Measurements from ENCODE around the gene HMGCLL1. TPM values are rescaled to one million over a fixed set of nuclear protein-coding genes. Genes with fewer than 3 reads are reported as not detected.

The HMGCLL1 gene
- polyA plus RNA-seq, 3 donors = 1.5 to 2.9 (median 2.1) TPM

DNA sequence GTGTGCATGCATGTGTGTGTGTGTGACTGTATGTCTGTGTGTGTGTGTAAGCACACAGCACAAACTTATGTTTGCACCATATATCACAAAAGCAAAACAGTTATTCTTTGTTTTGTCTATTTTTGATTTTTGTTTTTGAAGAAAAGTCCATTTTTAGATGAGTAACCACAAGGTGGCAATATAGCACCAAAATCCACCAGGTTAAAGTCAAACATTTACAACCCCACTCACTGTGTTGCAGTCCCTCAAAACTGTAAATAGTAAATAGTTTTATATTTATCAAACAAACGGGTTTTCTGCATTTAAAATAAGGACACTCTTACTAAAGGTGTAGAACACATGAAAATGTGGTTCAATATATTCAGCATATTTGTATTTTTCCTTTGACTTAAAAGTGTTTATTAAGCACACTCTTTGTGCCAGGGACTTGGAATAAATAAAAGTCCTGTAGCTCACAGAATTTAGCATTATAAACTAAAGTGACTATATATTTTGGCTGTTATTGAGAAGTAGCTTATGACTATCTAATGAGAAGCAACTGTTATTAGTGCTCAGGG, 133.3 kb downstream of the HMGCLL1 start:
- DNase-seq = peak; percentile 29

DNA sequence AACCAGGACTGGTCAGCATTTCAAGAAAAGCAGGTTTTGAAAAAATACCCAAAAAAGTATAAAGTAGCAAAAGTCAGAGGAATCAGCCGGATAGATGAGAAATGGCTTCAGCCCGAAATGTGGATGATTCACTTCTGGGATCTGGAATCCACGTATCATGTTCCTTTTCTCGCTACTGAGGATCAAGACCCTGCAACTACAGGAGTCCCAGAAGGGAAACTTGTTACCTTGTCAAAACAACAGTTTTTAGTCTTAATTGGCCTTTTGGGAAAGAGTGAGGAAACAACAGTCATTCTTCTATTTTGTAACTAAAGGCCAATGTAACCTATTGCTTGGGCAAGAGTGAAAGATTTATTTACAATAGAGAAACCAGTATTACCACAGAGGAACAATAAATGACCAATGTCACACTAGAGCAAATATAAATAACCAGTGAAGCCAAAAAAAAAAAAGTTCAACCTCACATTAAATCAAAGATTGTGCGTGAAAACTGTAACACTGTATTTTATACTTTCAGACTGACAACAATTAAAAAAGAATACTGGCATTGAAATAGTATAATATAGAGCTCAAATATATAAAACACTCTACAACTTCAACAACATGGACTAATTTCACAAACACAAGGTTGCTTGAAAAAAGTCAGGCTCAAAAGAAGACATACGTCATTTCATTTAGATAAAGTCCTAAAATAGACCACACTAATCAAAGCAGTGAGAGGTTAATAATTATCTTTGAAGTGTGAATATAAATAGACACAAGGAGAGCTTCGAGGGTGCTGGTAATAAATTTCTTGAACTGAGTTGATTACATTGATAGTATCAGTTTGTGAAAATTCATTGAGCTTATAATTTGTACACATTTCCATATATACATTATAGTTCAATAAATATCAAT, 135.5 kb downstream of the HMGCLL1 start:
- no peak for DNase-seq

DNA sequence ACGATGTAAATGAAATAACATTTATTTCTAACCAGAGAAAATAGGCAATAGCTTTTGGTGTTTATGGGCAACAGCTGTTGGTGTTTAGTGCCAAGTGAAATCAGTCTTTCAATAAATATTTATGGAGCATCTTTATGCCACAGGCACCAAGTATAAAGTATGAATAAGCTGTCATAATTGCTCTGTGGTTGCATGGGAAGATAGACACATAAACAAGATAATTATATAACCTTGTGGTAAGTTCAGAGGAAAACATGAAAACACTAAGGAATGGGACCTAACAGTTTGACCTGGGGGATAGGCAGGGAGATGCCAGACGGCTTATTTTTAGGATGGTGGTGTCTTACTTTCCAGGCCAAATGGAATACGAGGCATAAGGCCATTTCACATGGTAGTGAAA, 140.8 kb downstream of the HMGCLL1 start:
- DNase-seq = no peak

DNA sequence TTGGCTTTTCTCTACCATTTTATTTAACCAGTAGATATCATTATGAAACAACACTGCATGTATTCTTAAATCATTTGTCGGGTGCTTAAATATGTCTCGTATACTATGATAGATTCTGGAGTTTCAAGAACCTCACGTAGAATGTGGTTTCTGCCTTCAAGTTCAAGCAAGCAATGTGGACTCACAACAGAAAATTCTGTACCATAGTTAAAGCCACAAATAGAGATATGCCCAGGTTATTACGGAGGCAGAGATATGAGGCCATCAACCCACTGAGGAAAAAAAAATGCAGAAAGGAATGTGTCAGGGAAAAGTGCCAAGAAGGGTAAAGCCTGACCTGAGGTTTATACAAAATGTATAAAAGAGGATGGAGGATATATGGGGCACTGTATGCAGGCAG, 141.9 kb downstream of the HMGCLL1 start:
- no peak for DNase-seq

DNA sequence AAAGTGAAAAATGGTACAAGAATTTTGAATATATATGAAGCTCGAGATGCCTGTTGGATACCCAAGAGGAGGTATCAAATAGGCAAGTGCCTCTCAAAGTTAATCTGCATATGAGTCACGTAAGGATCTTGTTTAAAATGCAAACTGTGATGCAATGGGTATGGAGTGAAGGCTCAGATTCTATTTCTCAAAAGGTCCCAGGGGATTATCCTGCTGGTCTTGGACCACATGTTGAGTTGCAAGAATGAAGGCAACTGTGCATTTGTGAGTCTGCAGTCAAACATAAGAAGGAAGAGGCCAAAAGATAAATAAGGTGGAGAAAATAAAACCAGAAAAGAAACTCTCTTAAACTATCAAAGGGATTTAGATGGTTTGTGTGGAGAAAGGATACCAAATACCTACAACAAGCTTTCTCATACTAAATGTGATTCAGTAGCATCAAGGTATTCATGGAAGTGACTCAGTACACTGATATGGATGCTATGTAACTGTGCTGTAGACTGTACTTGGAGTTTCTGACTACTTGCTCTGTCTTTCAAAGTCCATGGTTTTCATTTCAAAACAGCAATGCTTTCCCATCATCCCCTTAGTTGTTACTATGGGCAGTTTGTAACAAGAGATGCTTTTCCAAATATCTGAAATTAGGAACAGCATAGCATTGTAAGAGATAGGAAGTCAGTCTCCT, 145.4 kb downstream of the HMGCLL1 start:
- no peak for DNase-seq

DNA sequence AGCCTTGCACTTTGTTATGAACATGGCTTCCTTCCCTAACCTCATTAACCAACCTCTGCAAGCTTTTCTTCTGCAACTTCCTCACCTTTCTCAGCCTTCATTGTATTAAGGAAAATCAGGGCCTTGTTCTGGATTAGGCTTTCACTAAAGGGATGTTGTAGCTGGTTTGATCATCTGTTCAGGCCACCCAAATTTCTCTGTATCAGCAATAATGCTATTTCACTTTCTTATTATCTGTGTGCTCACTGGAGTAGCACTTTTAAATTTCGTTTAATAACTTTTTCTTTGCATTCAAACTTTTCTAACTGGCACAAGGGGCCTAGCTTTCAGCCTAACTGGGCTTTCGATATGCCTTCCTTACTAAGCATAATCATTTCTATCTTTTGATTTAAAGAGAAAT, 155.1 kb downstream of the HMGCLL1 start:
- no peak for DNase-seq

DNA sequence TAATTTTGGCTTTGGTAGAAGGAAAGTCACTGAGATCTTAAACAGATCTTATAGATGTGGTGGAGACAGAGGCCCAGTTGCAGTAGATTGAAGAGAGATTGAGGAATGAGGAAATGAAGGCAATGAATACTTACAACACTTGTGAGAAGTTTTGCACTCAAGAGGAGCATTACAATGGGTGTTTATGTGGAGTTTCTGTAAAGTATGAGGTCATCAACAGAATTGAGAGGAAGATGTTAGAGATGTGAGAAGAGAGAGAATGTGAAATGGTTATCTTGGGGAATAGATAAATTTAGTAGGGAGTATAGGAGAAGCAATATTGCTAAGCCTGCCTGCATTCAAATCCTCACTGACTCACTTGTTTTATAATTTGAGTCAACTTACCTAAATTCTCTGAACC, 168.3 kb downstream of the HMGCLL1 start:
- no peak for DNase-seq

DNA sequence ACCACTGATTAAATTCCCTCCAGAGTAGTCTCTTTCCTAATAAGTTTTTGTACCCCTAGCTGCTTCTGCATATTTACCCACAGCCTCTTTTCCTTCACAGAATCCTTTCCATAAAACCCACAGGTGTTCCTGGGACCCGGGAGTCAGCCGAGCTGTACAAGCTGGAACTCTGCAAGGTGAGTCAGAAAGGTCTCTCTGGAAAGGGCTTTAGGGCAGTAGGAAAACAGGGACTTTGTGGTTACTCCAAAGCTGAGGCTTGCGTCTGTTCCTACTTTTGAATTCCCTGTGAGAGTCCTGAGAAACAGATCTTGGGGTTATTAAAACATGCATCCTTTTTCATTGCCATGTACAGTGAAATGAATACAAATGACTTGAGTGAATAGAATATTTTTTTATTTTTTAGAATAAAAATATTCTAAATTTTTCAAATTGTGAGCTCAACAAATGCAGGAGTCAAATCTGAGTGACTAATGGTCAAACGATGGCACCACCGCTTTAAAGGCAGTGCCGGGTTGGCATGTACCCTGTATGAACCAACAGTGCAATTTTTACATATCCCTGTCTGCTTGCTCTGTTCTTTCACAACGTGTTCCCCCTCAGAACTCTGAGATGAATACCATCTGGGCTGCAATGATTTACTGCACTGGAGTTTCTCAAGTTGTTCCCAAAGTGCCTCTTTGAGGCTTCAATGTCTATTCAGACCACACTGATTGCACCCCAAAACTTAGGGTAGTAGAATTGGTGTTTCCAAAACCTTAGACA, 173.3 kb downstream of the HMGCLL1 start:
- no peak for DNase-seq

DNA sequence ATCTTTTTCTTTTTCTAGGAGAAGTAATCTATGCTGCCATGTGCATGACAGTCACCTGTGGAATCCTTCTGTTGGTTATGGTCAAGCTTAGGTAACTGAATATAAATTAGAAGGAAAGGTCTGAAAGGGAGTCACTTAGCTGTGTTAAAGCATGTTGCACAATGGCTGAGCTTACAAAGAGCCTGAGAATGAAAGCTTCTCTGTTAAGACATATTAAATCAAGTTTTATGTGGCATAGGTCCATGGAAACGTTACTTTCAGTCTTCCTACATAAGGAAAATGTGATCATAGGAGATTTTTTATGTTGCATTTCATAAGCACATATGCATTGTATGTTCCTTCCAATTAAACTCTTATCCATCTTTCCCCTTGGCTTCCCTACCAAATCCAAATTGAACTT, 179.6 kb downstream of the HMGCLL1 start:
- DNase-seq = no peak

DNA sequence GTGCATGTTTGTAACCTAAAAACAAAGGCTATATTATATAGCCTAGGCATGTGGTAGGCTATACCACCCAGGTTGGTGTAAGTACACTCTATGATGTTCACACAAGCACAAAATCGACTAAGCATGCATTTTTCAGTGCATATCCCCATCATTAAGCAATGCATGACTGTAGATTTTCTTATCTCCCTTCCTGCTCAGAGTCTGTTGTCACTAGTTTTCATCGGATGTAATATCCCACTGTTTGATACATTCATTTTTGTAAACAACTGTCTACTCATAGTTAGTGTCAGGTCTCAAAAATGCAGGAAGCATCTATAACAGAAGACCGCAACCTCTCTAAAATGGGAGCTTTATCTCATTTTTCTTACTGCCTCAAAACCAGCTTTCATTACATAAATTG, 181.0 kb downstream of the HMGCLL1 start:
- DNase-seq = no peak

DNA sequence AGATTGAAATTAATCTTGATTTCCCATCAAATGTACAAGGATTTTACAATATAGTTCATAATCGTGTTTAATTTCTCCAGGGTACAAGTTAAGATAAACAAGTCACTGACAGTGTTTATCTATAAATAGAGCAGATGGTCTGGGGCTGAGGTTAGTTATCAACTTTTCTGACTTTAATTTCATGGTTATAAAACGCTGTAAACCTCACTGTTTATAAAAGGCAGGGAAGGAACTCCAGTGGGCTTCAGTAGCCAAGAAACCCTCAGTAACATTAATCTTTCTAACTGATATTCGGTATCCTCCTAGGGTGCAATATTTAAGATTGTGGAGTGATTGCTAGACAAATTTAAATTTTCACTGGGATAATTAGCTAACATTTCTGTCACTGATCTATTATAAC, 183.1 kb downstream of the HMGCLL1 start:
- no peak for DNase-seq

DNA sequence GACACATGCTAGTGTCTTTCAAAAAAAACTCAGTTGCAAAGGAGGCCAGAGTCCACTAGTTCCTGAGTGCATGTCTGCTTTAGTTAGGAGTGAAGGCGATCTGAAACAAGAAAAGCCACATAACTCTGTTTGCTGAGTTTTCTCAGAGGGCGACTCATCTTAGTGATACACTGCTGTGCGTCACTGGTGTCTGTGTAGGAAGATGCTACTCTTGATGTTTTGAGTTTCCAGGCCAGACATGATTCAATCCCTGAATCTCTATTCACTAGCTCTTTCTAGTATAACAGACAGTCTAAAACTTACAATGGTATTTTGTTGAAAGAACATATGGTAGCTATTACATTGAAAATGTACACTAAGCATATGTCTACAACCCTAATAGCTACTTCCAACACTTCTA, 190.8 kb downstream of the HMGCLL1 start:
- DNase-seq = no peak
